H1 (cell line): ENCODE data around the gene KANSL1. TPM values are rescaled to one million over a fixed set of nuclear protein-coding genes. Genes with fewer than 3 reads are reported as not detected.

Experiments
- polyA plus RNA-seq, 7 experiments: library from polyadenylated mRNA; depleted of rRNA in 3 of 7; stranded (reverse) in 5 of 7; unstranded in 2 of 7; fragments of >200 nt in 5 of 7; fragments of 200-250 nt in 2 of 7; gene quantifications; 1 replicate in 5 of 7; 2 replicates in 1 of 7; 4 replicates in 1 of 7; pipeline versions ENCODE4 v1.2.1 to v1.2.3, GENCODE V29; 2011 to 2013; ENCODE audit warnings: missing spikeins in 2 of 7, mixed read lengths in 2 of 7
- total RNA-seq: library from RNA; stranded (reverse); fragmentation: NEBNext Ultra II Directional; extraction: Animal tissue kit (Norgen Biotek cat#: 25700); gene quantifications from 2 replicates; pipeline ENCODE4 v1.2.1, GENCODE V29; 2021
- TF ChIP-seq, protein P1 (sequence below): IDR thresholded peaks from 2 replicates; pipeline ENCODE4 v1.6.1; 2011; ENCODE audit warnings: low read length, improper control_type of control experiment

KANSL1 gene
- total and polyA plus RNA-seq, 2 of the 8 experiments (the other 6 are each of a cell fraction or from before 2014, with no cell fraction given) = 34.0 to 128 TPM

DNA sequence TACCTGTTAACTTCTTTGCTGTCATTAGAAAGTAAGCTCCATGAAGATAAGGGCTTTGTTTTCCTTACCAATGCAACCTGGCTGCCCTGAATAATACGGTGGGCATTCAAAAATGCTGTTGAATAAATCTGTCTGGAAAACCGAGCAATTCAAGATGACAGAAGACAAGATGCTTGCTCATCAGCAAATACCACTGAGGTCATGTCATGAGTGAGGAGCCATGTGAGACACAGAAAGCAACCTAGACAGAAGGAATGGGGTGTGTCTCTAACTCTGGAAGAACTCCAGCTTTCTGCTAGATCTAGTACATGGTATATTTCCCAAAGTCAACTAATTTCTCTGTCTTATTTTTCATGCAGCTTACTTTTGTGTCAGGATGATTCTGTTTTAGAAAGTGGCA, 130.0 kb downstream of the KANSL1 start (continued):
- TF ChIP-seq, protein P1, sequence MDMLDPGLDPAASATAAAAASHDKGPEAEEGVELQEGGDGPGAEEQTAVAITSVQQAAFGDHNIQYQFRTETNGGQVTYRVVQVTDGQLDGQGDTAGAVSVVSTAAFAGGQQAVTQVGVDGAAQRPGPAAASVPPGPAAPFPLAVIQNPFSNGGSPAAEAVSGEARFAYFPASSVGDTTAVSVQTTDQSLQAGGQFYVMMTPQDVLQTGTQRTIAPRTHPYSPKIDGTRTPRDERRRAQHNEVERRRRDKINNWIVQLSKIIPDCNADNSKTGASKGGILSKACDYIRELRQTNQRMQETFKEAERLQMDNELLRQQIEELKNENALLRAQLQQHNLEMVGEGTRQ = no peak
